Mesodermal cell (in vitro differentiated cells): ENCODE results near the gene MAST4.
"Not testable (repeated sequence)": the region's sequence is repeated elsewhere in the genome, so short reads cannot be mapped to it uniquely, and the experiment has no call there.

Experiments used
- H3K27ac ChIP-seq: 2 replicates; pipeline ENCODE4 v1.7.0; 2013; ENCODE audit warnings: mild to moderate bottlenecking, low read depth, low read length, moderate library complexity; ENCODE audit not compliant: severe bottlenecking
- H3K36me3 ChIP-seq: 2 replicates; pipeline ENCODE4 v1.7.1; 2013; ENCODE audit warnings: mild to moderate bottlenecking, low read length, moderate library complexity; ENCODE audit not compliant: control insufficient read depth, insufficient read depth
- H3K4me1 ChIP-seq: one replicate; pipeline ENCODE4 v1.7.1; 2013; ENCODE audit warnings: mild to moderate bottlenecking, low read length; ENCODE audit not compliant: insufficient read depth, control insufficient read depth, poor library complexity, severe bottlenecking
- H3K4me3 ChIP-seq: 2 replicates; pipeline ENCODE4 v1.7.0; 2013; ENCODE audit warnings: low read length, control low read depth, mild to moderate bottlenecking; ENCODE audit not compliant: insufficient read depth, poor library complexity, severe bottlenecking; ENCODE audit errors: extremely low read depth
- H3K9me3 ChIP-seq: 2 replicates; pipeline ENCODE4 v1.7.1; 2013; ENCODE audit warnings: mild to moderate bottlenecking, low read length, moderate library complexity; ENCODE audit not compliant: control insufficient read depth
- WGBS, 2 experiments: methylation state at CpG; one replicate each; pipeline ENCODE4 v1.1.5; 2013; ENCODE audit warnings: missing lambda C conversion rate in 2 of 2; ENCODE audit not compliant: insufficient coverage in 2 of 2; 5-methylcytosine and 5-hydroxymethylcytosine counted together

The MAST4 gene

DNA sequence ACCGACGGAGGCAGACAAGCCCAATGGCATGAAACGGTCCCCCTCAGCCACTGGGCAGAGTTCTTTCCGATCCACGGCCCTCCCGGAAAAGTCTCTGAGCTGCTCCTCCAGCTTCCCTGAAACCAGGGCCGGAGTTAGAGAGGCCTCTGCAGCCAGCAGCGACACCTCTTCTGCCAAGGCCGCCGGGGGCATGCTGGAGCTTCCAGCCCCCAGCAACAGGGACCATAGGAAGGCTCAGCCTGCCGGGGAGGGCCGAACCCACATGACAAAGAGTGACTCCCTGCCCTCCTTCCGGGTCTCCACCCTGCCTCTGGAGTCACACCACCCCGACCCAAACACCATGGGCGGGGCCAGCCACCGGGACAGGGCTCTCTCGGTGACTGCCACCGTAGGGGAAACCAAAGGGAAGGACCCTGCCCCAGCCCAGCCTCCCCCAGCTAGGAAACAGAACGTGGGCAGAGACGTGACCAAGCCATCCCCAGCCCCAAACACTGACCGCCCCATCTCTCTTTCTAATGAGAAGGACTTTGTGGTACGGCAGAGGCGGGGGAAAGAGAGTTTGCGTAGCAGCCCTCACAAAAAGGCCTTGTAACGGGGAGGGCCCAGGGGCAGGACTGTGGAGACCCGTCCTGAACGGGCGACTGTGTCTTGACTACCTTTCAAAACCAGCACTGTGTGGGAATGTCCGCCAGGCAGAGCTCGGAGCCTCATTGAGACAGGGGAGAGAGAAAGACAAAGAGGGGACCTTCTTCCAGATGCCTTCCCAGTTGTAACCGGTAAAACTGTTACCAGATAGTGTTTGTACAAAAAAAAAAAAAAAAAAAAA is 570.5 kb downstream of the MAST4 start:
- H3K4me1 ChIP-seq = peaks cover 3% of the 10 kb centered on the region
- peaks cover 56% of the 10 kb centered on the region for H3K36me3 ChIP-seq
- no peak overlapping the region for H3K27ac ChIP-seq
- H3K4me3 ChIP-seq = no peak overlapping the region
- no peaks in the 10 kb centered on the region for H3K9me3 ChIP-seq
- WGBS, 2 experiments = 74 to 75% methylated on average over 13 to 23 of the region's 31 CpGs

DNA sequence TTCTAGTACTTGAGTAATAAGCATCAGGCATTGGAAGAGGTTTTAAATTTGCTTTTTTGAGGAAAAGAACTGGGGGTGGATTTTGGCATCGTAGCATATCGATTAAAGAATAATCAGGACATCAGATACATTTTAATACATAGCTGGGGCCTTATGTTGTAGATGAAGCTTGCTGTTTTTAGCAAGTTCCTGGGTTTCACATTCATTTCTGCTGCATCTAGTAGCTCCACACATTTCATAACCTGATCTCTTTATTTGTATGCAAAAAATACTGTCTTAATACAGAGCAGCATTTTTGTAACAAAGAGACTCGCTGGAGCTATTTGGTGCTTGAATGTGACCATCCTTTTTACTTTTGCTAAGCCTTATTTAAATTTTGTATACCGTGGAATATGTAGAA is 571.9 kb downstream of the MAST4 start:
- H3K27ac ChIP-seq = no peak overlapping the region
- no CpG with 5 or more reads among the region's 4 CpGs for WGBS, 2 experiments
- peaks cover 3% of the 10 kb centered on the region for H3K4me1 ChIP-seq
- no peaks in the 10 kb centered on the region for H3K9me3 ChIP-seq
- no peak overlapping the region for H3K4me3 ChIP-seq
- H3K36me3 ChIP-seq = peaks cover 44% of the 10 kb centered on the region

DNA sequence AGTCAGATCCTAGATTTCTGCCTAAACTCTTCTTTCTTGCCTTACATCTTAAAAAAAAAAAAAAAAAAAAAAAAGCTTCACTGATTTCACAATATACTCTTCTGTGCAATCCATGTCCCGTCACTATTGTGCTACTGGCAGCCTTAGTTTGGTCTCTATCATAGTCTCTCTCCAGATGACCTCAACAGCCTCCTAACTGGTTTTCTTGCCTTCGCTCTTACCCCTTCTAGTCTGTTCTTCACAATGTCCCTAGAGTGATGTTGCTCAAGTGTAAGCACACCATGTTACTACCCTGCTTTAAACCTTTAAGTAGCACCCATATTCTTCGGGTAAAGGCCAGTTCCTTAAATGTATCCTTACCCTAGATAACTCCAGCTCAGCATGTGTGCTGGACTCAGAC is 574.6 kb downstream of the MAST4 start:
- no peak overlapping the region for H3K27ac ChIP-seq
- H3K4me1 ChIP-seq = peaks cover 3% of the 10 kb centered on the region
- peaks cover 17% of the 10 kb centered on the region for H3K36me3 ChIP-seq
- WGBS, 2 experiments = 93 to 100% methylated on average over 1 to 3 of the region's 3 CpGs
- H3K4me3 ChIP-seq = no peak overlapping the region
- H3K9me3 ChIP-seq = no peaks in the 10 kb centered on the region

DNA sequence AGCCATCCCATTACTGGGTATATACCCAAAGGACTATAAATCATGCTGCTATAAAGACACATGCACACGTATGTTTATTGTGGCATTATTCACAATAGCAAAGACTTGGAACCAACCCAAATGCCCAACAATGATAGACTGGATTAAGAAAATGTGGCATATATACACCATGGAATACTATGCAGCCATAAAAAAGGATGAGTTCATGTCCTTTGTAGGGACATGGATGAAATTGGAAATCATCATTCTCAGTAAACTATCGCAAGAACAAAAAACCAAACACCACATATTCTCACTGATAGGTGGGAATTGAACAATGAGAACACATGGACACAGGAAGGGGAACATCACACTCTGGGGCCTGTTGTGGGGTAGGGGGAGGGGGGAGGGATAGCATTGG is 577.2 kb downstream of the MAST4 start:
- H3K36me3 ChIP-seq, H3K4me3 ChIP-seq, H3K27ac ChIP-seq, H3K9me3 ChIP-seq, H3K4me1 ChIP-seq: not testable (repeated sequence)
- no CpG with 5 or more reads among the region's 2 CpGs for WGBS, 2 experiments

DNA sequence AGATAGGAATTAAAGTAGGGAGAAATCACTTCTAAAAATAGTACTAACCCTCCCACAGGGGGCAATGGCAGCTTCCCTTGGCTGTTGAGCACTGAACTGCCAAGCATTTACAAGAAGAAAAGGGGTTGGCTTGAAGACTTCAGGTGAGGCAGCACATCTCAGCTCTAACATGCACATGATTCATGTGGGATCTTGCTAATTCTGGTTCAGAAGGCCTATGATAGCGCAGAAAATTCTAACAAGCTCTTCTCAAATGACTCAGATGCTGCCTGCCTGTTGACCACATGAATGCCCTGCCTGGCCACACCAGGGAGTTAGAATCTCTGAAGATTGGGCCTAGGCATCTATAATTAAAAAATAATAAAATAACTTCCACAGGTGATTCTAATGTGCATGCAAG is 577.8 kb downstream of the MAST4 start:
- Histone ChIP-seq H3K27ac (no peak overlapping the region), H3K36me3 (peaks cover 2% of the 10 kb centered on the region), H3K9me3 (no peaks in the 10 kb centered on the region), H3K4me1 (no peaks in the 10 kb centered on the region), H3K4me3 (no peak overlapping the region)
- WGBS, 2 experiments = 100% methylated on average over 1 of the region's 1 CpG

DNA sequence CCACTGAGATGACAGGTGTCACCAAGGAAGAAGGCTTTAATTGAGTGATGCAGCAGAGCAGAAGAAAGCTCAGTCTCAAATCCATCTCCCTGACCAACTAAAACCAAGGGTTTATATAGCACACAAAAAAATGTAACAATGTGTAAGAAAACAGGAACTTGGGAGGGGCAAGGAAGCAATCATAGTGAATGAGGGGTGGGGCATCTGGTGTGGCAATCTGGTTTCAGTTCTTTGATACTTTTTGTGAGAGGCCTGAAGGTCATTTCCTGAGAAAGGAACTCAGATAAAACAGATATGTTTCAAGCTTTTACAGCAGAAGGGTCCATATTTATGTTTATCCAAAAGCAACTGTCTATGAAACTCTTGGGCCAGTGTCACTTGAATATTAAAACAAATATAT is 580.7 kb downstream of the MAST4 start:
- Histone ChIP-seq H3K4me1 (no peaks in the 10 kb centered on the region), H3K27ac (no peak overlapping the region), H3K36me3 (no peaks in the 10 kb centered on the region), H3K4me3 (no peak overlapping the region), H3K9me3 (no peaks in the 10 kb centered on the region)

DNA sequence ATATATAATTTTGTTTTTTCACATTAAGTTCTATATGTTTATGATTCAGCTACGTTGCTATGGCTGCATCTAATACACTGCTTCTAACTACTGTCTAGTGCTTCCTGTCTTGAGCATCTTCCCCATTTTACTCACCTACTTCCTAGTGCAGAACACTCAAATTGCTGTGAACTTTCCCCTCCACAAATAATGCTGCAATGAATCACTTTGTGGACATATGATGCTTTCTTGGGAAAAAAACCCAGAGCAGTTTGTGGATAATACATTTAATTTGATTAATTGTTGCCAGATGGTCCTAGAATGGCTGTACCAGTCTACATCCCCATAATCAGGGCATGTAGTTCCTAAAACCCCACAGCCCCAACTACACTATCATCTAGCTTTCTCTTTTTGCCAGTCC is 581.9 kb downstream of the MAST4 start:
- no peak overlapping the region for H3K27ac ChIP-seq
- H3K36me3 ChIP-seq = no peaks in the 10 kb centered on the region
- WGBS, 2 experiments = 100% methylated on average over 1 of the region's 1 CpG; no CpG with 5 or more reads in 1 of the 2 experiments
- no peaks in the 10 kb centered on the region for H3K4me1 ChIP-seq
- H3K9me3 ChIP-seq = no peaks in the 10 kb centered on the region
- no peak overlapping the region for H3K4me3 ChIP-seq

DNA sequence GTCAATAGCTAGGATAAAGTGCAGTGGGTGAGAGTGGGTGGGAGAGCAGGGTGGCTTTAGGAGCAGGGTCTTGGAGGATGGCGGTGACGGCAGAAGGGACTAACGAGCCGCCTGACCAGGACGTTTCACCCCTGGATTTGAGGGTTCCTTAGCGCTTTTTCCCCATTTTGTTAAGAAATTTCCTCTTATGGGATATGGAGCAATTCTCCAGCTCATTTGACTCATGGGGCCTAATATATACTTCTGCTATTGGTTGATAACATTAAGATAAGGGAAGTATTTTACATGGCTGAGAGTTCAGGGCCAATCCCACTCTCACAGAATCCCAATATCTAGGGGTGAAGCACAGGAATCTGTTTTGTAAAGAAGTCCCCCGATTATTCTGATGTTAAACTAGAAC is 582.8 kb downstream of the MAST4 start:
- WGBS, 2 experiments = 91 to 97% methylated on average over 6 to 7 of the region's 7 CpGs
- Histone ChIP-seq H3K4me1 (no peaks in the 10 kb centered on the region), H3K4me3 (no peak overlapping the region), H3K27ac (no peak overlapping the region), H3K36me3 (no peaks in the 10 kb centered on the region), H3K9me3 (no peaks in the 10 kb centered on the region)

DNA sequence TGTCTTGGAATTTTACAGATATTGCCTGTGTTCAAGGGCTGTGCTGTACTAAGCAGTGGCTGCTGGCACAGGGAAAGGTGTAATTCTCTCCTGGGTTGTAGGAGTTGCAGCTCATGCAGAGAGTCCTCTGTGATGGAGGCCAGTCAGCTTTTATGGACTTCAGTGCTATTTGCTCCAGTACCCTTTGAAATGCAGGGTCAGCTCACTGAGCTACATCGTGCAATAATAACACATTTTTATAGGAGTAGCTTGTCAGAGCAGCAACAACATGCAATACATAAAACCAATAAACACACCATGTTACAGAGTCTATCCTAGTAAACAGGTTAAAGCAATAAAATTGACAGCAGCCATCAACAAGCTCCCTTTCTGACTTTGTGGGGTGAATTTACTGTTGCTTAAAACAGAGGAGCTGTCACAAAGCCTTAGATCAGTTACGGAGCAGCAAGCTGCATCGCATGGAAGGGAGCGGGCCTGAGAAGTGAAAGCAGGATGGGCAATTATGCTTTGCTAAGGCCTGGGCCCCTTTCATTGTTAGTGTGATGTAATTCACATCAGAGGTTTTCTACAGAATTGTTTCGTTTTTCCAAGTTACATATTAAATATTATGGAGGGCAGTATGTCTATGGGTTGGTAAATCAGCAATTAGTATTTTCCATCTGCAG is 583.6 kb downstream of the MAST4 start:
- Histone ChIP-seq H3K27ac (no peak overlapping the region), H3K36me3 (no peaks in the 10 kb centered on the region), H3K4me1 (no peaks in the 10 kb centered on the region), H3K4me3 (no peak overlapping the region), H3K9me3 (no peaks in the 10 kb centered on the region)
- WGBS, 2 experiments = 90 to 92% methylated on average over 4 of the region's 5 CpGs

DNA sequence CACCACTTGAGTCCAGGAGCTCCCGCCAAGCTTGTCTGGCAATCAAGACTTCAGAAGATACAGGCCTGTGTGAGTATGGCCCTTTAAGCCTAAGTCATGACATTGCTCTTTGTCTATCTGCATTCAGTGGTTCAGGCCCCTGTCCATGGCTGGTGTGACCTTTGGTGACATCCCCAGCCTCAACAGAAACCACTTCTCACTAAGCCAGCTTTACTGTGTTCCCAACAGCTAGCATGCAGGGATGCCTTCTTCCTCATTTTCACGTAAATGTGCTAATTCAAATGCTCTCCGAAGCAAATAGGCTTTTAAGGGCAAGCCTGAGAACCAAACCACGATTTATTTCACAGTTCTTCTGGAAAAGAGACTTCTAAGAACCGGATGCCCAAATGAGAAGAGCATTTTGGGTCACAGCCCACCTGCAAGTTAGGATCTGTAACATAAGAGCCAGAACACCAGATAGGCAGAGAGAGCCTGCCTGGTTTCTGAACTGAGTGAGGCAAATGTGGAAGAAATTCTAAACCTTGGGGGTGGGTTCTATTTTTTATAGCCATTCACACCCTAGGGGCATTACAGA is 585.5 kb downstream of the MAST4 start:
- Histone ChIP-seq H3K27ac (peak overlapping the region; percentile 55), H3K4me3 (no peak overlapping the region), H3K36me3 (no peaks in the 10 kb centered on the region), H3K9me3 (no peaks in the 10 kb centered on the region), H3K4me1 (no peaks in the 10 kb centered on the region)
- WGBS, 2 experiments = 38 to 56% methylated on average over 5 of the region's 5 CpGs

DNA sequence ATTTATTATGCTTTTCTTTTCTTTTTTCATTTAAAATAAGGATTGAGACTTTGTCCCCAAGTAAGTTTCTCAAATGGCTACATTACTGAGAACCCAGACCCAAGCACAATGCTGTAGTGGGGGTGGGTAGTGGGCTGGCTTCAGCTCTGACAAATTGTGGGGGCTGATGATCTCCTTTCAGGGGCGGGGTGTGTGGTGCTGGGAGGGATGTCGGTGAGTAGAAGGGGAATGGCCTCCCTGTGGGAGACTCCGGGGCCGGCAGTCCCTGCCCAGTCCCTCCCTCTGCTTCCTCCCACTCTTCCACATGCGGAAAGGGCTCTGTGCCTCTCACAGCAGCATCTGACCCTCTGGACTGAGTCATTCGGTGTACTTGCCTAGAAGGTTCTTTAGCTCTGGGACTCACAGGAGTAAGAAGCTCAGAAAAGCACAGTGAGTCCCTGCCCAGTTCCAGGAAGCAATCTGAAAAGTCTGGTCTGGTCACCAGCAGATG is 586.2 kb downstream of the MAST4 start:
- Histone ChIP-seq H3K36me3 (no peaks in the 10 kb centered on the region), H3K9me3 (no peaks in the 10 kb centered on the region), H3K27ac (no peak overlapping the region), H3K4me3 (no peak overlapping the region), H3K4me1 (no peaks in the 10 kb centered on the region)
- WGBS, 2 experiments = 16 to 24% methylated on average over 2 to 3 of the region's 6 CpGs
